HL-60/S4 treated with retinoic acid at 250 ng/mL for 4 days and 3 days (cell line): Measurements from ENCODE around the gene TWSG1.

ENCODE experiments used
- in situ Hi-C: fragments of 300-500 bp; cut with MboI; formaldehyde crosslinking; loops from 2 replicates; pipeline ENCODE4 v1.7.0; 2022; ENCODE audit warnings: low sequenced_read_pairs

The TWSG1 gene

GRCh38 chr18:9334329-9334972 is at the start of gene TWSG1:
TSS of gene TWSG1 (plus strand) at chr18:9334773. CDS start at chr18:9337230, 2,457 bp downstream.
- in situ Hi-C loops: no loop called here

- in situ Hi-C loops: no loop called here
These were observed 49.0 kb upstream of the TWSG1 start for GRCh38 chr18:9285604-9286003.

GRCh38 chr18:9287036-9287435 is 47.5 kb upstream of the TWSG1 start:
- in situ Hi-C loops: no loop called here

GRCh38 chr18:9289698-9290097 is 44.9 kb upstream of the TWSG1 start:
- in situ Hi-C loops: no loop called here

GRCh38 chr18:9290156-9290555 is 44.4 kb upstream of the TWSG1 start:
- in situ Hi-C loops: no loop called here

- in situ Hi-C loops: no loop called here
These were observed 42.5 kb upstream of the TWSG1 start for GRCh38 chr18:9292047-9292446.

GRCh38 chr18:9293948-9294347 is 40.6 kb upstream of the TWSG1 start:
- in situ Hi-C loops: no loop called here

GRCh38 chr18:9296233-9297006 is 38.2 kb upstream of the TWSG1 start:
- in situ Hi-C loops: no loop called here

- in situ Hi-C loops: no loop called here
These were observed 37.6 kb upstream of the TWSG1 start for GRCh38 chr18:9297007-9297393.

- in situ Hi-C loops: no loop called here
These were observed 30.0 kb upstream of the TWSG1 start for GRCh38 chr18:9304388-9305070.

GRCh38 chr18:9319333-9319732 is 15.2 kb upstream of the TWSG1 start:
- in situ Hi-C loops: no loop called here

- in situ Hi-C loops: no loop called here
These were observed 13.5 kb upstream of the TWSG1 start for GRCh38 chr18:9321017-9321452.

GRCh38 chr18:9321736-9322135 is 12.8 kb upstream of the TWSG1 start:
- in situ Hi-C loops: no loop called here

- in situ Hi-C loops: no loop called here
These were observed 11.8 kb upstream of the TWSG1 start for GRCh38 chr18:9322744-9323143.

GRCh38 chr18:9323750-9324445 is 10.7 kb upstream of the TWSG1 start:
- in situ Hi-C loops: no loop called here

GRCh38 chr18:9325716-9326115 is 8.9 kb upstream of the TWSG1 start:
- in situ Hi-C loops: no loop called here

GRCh38 chr18:9328776-9329175 is 5.8 kb upstream of the TWSG1 start:
- in situ Hi-C loops: no loop called here

- in situ Hi-C loops: no loop called here
These were observed 5.1 kb upstream of the TWSG1 start for GRCh38 chr18:9329471-9329870.

- in situ Hi-C loops: no loop called here
These were observed 4.2 kb upstream of the TWSG1 start for GRCh38 chr18:9330419-9330818.

- in situ Hi-C loops: no loop called here
These were observed 888 bp upstream of the TWSG1 start for GRCh38 chr18:9333441-9334328.
